MG63 (cell line): ENCODE results near the gene PDE8B. TPM values are rescaled to one million over a fixed set of nuclear protein-coding genes. Genes with fewer than 3 reads are reported as not detected.
A peak's percentile ranks its signal among the peaks of the same experiment; 100 is the strongest.

Source experiments
- DNase-seq: peaks from one replicate; pipeline ENCODE4 v3.0.0-alpha.2; 2020
- H3K27me3 ChIP-seq: fragments of 250-450 bp; sonication (Bioruptor Pico); 2 replicates; pipeline ENCODE4 v1.5.1; 2020; ENCODE audit warnings: mild to moderate bottlenecking, moderate library complexity
- H3K36me3 ChIP-seq: fragments of 250-450 bp; sonication (Bioruptor Pico); 2 replicates; pipeline ENCODE4 v1.5.1; 2020; ENCODE audit warnings: mild to moderate bottlenecking, moderate library complexity
- H3K4me3 ChIP-seq: fragments of 250-450 bp; sonication (Bioruptor Pico); 2 replicates; pipeline ENCODE4 v1.5.1; 2020; ENCODE audit warnings: mild to moderate bottlenecking, moderate library complexity
- H3K9me3 ChIP-seq: fragments of 250-450 bp; sonication (Bioruptor Pico); 2 replicates; pipeline ENCODE4 v1.5.1; 2020; ENCODE audit warnings: mild to moderate bottlenecking, moderate library complexity
- total RNA-seq: library from RNA; depleted of rRNA; stranded (reverse); fragments of >200 nt; shearing (Covaris generic); gene quantifications from 2 replicates; pipeline ENCODE4 v1.2.3, GENCODE V29; 2014; ENCODE audit warnings: low replicate concordance

Gene PDE8B
- total RNA-seq, 1 experiment from 2014 or later: 0.26 TPM

DNA sequence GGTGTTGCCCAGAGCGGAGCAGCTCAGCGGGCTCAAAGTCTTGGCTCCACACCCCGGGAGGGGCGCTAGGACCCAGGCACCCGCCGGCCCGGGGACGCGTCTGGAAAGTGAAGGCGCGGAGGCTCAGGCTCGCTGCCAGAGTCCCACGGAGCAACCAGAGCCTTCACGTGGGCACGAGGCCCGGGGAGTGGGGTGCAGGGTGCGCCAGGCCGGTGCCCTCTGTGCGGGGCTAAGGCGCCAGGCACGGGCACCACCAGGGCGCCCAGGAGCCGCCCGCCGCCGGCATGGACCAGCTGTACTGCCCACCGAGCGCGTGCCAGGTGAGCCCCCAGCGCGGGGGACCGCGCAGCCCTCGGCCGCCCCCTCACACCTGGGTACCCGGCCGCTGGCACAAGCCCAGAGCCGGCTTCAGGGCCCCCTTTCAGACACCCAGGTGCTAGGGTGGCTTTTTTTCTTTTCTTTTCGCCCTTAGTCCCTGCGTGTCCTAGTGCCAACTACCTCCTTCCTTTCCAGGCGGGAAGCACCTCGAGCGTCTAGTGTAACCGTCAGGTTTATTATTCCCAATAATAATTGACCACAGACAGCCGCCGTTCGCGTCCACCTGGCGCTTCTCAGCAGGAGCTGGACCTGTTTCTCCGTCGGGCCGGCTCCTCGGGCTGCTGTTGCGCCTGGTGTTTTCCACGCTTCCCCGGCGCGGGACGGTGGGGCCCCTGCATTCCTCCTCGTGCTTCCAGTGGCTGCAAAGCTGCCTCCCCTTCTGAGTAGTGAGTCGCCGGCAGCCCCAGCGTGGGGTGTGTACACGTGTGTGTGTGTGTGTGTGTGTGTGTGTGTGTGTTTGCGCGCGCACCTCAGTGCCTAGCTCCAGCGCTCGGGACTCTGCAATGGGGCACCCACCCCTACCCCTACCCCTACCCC, 30.1 kb upstream of the PDE8B start:
- peak; percentile 60 for DNase-seq
- H3K27me3 ChIP-seq: no peaks in the 10 kb centered on the region
- H3K9me3 ChIP-seq: no peaks in the 10 kb centered on the region
- peak overlapping the region; percentile 47 for H3K4me3 ChIP-seq
- no peaks in the 10 kb centered on the region for H3K36me3 ChIP-seq

DNA sequence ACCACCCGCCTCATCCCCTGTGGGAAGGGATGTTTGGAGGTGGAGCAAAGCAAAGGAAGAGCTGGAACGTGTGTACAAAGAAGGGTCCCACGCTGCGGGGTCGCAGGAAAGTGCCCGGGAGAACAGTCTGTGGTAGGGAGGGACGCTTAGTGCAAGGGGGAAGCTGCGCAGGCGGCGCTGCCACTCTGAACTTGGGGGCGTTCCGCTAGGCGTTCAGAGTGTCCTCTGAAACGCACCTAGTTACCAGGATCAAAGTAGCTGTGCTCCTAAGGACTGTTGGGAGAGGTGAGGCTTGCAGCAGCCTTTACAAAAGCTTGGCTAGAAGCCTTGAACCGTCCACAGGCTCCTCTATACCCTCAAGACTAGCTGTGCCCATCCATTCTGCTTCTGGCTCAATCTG, 29.3 kb upstream of the PDE8B start:
- H3K4me3 ChIP-seq: no peak overlapping the region
- H3K27me3 ChIP-seq: no peaks in the 10 kb centered on the region
- H3K36me3 ChIP-seq: no peaks in the 10 kb centered on the region
- no peaks in the 10 kb centered on the region for H3K9me3 ChIP-seq
- no peak for DNase-seq

GRCh38 chr5:77181596-77182304, 28.7 kb upstream of the PDE8B start:
- no peak overlapping the region for H3K4me3 ChIP-seq
- H3K27me3 ChIP-seq: no peaks in the 10 kb centered on the region
- no peaks in the 10 kb centered on the region for H3K36me3 ChIP-seq
- H3K9me3 ChIP-seq: no peaks in the 10 kb centered on the region
- no peak for DNase-seq

GRCh38 chr5:77182367-77182766, 28.1 kb upstream of the PDE8B start:
- Histone ChIP-seq H3K27me3 (no peaks in the 10 kb centered on the region), H3K36me3 (no peaks in the 10 kb centered on the region), H3K4me3 (no peak overlapping the region), H3K9me3 (no peaks in the 10 kb centered on the region)
- DNase-seq: no peak

GRCh38 chr5:77186652-77187370, 23.7 kb upstream of the PDE8B start:
- no peaks in the 10 kb centered on the region for H3K27me3 ChIP-seq
- H3K36me3 ChIP-seq: no peaks in the 10 kb centered on the region
- H3K9me3 ChIP-seq: no peaks in the 10 kb centered on the region

GRCh38 chr5:77189421-77189820, 21.1 kb upstream of the PDE8B start:
- Histone ChIP-seq H3K36me3 (no peaks in the 10 kb centered on the region), H3K9me3 (0 out of 2 replicates have a peak, but pooled peaks cover 2% of the 10 kb centered on the region), H3K27me3 (no peaks in the 10 kb centered on the region), H3K4me3 (no peak overlapping the region)
- DNase-seq: no peak

More at GRCh38 chr5:77186652-77187370, 23.7 kb upstream of the PDE8B start:
- no peak overlapping the region for H3K4me3 ChIP-seq
- no peak for DNase-seq

- H3K9me3 ChIP-seq: 0 out of 2 replicates have a peak, but pooled peaks cover 2% of the 10 kb centered on the region
- H3K36me3 ChIP-seq: no peaks in the 10 kb centered on the region
- no peak overlapping the region for H3K4me3 ChIP-seq
- DNase-seq: no peak
- no peaks in the 10 kb centered on the region for H3K27me3 ChIP-seq
These were observed 17.9 kb upstream of the PDE8B start for GRCh38 chr5:77192441-77193050.

DNA sequence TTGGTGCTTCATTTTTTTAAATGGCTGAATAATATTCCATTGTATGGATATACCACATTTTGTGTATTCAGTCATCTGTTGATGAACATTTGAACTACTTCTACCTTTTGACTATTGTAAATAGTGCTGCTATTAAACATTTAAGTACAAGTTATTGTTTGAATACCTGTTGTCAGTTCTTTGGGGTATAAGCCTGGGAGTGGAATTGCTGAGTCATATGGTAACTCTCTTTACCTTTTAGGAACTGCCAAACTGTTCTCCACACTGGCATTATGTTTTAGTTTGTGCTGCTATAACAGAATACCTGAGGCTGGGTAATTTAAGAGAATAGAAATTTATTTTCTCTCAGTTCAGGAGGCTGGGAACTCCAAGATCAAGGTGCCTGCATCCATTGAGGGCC, 15.7 kb upstream of the PDE8B start:
- H3K36me3 ChIP-seq: no peaks in the 10 kb centered on the region
- no peak for DNase-seq
- H3K27me3 ChIP-seq: no peaks in the 10 kb centered on the region
- H3K4me3 ChIP-seq: no peak overlapping the region
- H3K9me3 ChIP-seq: 0 out of 2 replicates have a peak, but pooled peaks cover 2% of the 10 kb centered on the region

DNA sequence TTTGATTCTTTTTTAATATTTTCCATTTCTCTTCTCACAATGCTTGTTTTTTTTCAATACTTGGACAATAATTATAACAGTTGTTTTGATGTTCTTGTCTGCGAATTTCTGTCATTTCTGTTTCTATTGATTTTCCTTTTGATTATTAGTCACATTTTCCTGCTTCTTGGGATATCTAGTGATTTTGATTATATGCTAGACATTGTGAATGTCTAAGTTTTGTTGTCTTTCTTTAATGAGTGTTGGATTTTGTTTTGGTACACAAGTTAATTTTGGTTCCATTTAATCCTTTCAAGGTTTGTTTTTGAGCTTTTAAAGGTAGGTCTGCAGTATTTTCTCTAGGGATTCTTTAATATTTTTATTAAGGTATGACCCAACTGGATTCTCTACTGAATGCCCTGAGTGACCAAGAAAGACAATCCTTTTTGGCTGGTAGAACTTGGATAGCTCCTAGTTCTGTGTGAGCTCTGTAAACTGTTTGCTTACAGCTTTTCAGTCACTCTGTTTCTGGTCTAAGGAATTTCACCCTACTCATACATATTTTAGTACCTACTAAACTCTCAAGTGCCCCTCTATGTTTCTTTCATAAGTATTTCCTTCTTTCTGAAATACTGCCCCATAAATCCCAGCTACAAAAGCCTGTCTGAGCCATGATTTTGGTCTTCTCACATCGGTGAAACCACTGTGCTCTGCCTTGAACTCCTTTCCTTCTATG, 12.5 kb upstream of the PDE8B start:
- no peaks in the 10 kb centered on the region for H3K36me3 ChIP-seq
- H3K4me3 ChIP-seq: no peak overlapping the region
- no peaks in the 10 kb centered on the region for H3K27me3 ChIP-seq
- no peak for DNase-seq
- no peaks in the 10 kb centered on the region for H3K9me3 ChIP-seq

GRCh38 chr5:77200663-77201062, 9.8 kb upstream of the PDE8B start:
- no peak for DNase-seq
- H3K27me3 ChIP-seq: no peaks in the 10 kb centered on the region
- H3K36me3 ChIP-seq: no peaks in the 10 kb centered on the region
- H3K4me3 ChIP-seq: no peak overlapping the region
- H3K9me3 ChIP-seq: no peaks in the 10 kb centered on the region

- DNase-seq: no peak
- H3K36me3 ChIP-seq: no peaks in the 10 kb centered on the region
These were observed 8.3 kb upstream of the PDE8B start for GRCh38 chr5:77202145-77202544.

DNA sequence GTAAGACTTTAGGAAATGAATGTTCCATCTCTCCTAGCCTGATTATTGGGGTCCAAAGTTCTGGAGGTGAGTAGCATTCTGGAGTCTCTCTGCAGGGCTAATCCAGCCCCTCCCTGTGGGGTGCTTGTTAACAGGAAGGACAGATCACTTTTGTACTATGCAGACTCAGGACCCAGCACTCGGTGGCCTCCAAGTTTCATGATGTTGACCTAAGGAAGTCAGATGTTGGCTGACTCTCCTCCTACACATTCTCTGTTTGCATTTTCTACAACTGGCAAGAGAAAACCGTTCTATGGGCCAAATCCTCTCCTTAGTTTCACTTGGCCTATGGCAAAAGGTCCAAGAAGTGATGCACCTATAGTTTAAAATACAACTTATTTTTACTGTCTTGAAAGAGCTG, 5.5 kb upstream of the PDE8B start:
- no peak overlapping the region for H3K4me3 ChIP-seq
- no peaks in the 10 kb centered on the region for H3K9me3 ChIP-seq
- H3K27me3 ChIP-seq: no peaks in the 10 kb centered on the region
- no peaks in the 10 kb centered on the region for H3K36me3 ChIP-seq
- peak; percentile 42 for DNase-seq

More at GRCh38 chr5:77202145-77202544, 8.3 kb upstream of the PDE8B start:
- H3K4me3 ChIP-seq: no peak overlapping the region
- H3K27me3 ChIP-seq: no peaks in the 10 kb centered on the region
- H3K9me3 ChIP-seq: no peaks in the 10 kb centered on the region

GRCh38 chr5:77208507-77209163, 1.8 kb upstream of the PDE8B start:
- Histone ChIP-seq H3K36me3 (no peaks in the 10 kb centered on the region), H3K9me3 (no peaks in the 10 kb centered on the region), H3K27me3 (peaks cover 5% of the 10 kb centered on the region; the same call in 1 of the 2 replicates), H3K4me3 (no peak overlapping the region)
- peak; percentile 65 for DNase-seq

DNA sequence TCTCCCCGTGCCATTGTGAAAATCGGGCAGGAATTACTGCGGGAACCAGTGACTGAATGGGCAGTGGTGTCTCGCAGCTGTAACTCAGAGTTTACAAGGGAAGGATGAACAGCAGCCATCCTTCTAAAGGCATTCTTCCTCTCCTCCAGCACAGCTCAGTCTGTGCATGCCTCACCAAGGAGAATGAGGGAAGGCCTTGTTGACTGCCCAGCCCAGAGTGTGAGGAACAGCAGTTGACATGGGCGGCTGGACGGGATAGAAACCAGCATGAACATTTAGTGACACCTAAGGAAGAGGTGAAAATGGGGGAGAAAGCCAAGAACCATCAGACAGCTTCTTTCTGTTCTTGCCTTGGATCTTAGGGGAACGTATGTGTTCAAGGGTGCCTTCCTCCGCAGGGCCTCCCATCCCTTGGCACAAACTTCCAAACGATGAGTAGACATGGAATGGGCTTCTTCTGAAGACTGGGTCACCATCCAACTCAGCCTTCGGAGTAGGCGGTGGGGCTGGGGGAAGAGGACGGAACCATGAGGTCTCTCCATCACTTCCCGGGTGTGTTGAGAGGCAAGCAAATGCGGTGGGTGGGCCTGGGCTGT, 887 bp upstream of the PDE8B start:
- H3K4me3 ChIP-seq: no peak overlapping the region
- H3K36me3 ChIP-seq: no peaks in the 10 kb centered on the region
- peaks cover 5% of the 10 kb centered on the region; the same call in 1 of the 2 replicates for H3K27me3 ChIP-seq
- no peaks in the 10 kb centered on the region for H3K9me3 ChIP-seq
- DNase-seq: no peak
